Choroid plexus epithelial cell (primary cell): ENCODE results near the gene GCLC.

Source experiments
- DNase-seq: peaks from one replicate; pipeline ENCODE4 v3.0.0-alpha.2; 2010; ENCODE audit warnings: low read depth
- H3K4me3 ChIP-seq: 2 replicates; pipeline ENCODE4 v1.5.1; 2011; ENCODE audit warnings: low read depth, mild to moderate bottlenecking, control low read depth, low read length, moderate library complexity
- CTCF ChIP-seq: conservative IDR thresholded peaks from 2 replicates; pipeline ENCODE4 v1.5.1; 2011; ENCODE audit warnings: low read depth, mild to moderate bottlenecking, control low read depth, inconsistent platforms, low read length, moderate library complexity

Gene GCLC

GRCh38 chr6:53532061-53532797 lies 12.7 kb downstream of the GCLC start:
- no peak overlapping the region for H3K4me3 ChIP-seq
- no peak for DNase-seq
- TF ChIP-seq CTCF = no peak

- DNase-seq = no peak
- no peak overlapping the region for H3K4me3 ChIP-seq
- no peak for TF ChIP-seq CTCF
Observed at GRCh38 chr6:53530780-53531386, 14.0 kb downstream of the GCLC start.

GRCh38 chr6:53530346-53530745 lies 14.6 kb downstream of the GCLC start:
- peak; percentile 46 for DNase-seq
- H3K4me3 ChIP-seq = no peak overlapping the region

GRCh38 chr6:53529324-53530036 lies 15.4 kb downstream of the GCLC start:
- TF ChIP-seq CTCF = no peak
- no peak for DNase-seq
- H3K4me3 ChIP-seq = no peak overlapping the region

More at GRCh38 chr6:53530346-53530745, 14.6 kb downstream of the GCLC start:
- no peak for TF ChIP-seq CTCF

GRCh38 chr6:53528107-53528506 lies 16.8 kb downstream of the GCLC start:
- TF ChIP-seq CTCF = no peak
- no peak for DNase-seq
- H3K4me3 ChIP-seq = no peak overlapping the region

- no peak overlapping the region for H3K4me3 ChIP-seq
- no peak for DNase-seq
- TF ChIP-seq CTCF = no peak
Observed at GRCh38 chr6:53527249-53527765, 17.6 kb downstream of the GCLC start.
